B cell (primary cell): ENCODE results near the gene SIX1. TPM values are rescaled to one million over a fixed set of nuclear protein-coding genes. Genes with fewer than 3 reads are reported as not detected.

Experiments
- ATAC-seq: fragments of 200-7000 bp; cut with Tn5 transposase; one replicate; pipeline ENCODE4 v1.10.0; 2021; ENCODE audit warnings: low read depth, mild to moderate bottlenecking, moderate number of reproducible peaks, moderate library complexity
- CTCF ChIA-PET: fragments of 350-600 bp; sonication (Branson Sonifier 250); formaldehyde crosslinking; loops from one replicate; lab custom pipeline; 2021; ENCODE audit warnings: antibody characterized with exemption, inconsistent platforms; lab: Charles Lee
- POLR2A ChIA-PET: fragments of 350-600 bp; sonication (Branson Sonifier 250); formaldehyde crosslinking; loops from one replicate; lab custom pipeline; 2021; ENCODE audit warnings: antibody characterized with exemption; lab: Charles Lee
- DNase-seq: peaks from one replicate; pipeline ENCODE4 v3.0.0; 2013
- H2AFZ ChIP-seq: 2 replicates; pipeline ENCODE4 v1.6.1; 2012; ENCODE audit warnings: mild to moderate bottlenecking, low read depth, low read length; ENCODE audit not compliant: insufficient read depth, poor library complexity, severe bottlenecking
- H3K27ac ChIP-seq, 2 donors: 1 replicate in 1 of 2; 2 replicates in 1 of 2; pipeline ENCODE4 v1.5.1; 2012 to 2013; ENCODE audit warnings: low read length in 2 of 2, mild to moderate bottlenecking in 2 of 2, moderate library complexity in 1 of 2
- H3K27me3 ChIP-seq, 4 experiments: fragments of 200-600 bp in 1 of 4; sonication (generic) in 1 of 4; replicated peaks in 1 of 4; 1 replicate in 2 of 4; 2 replicates in 2 of 4; pipeline versions ENCODE4 v1.6.1 to v1.7.0; 2013 to 2016; ENCODE audit warnings: low read length in 3 of 4, mild to moderate bottlenecking in 2 of 4, mixed read lengths in 1 of 4, moderate library complexity in 1 of 4; ENCODE audit not compliant: insufficient read depth in 4 of 4, control insufficient read depth in 3 of 4; ENCODE audit errors: control extremely low read depth in 1 of 4
- H3K36me3 ChIP-seq, 2 experiments: replicated peaks in 1 of 2; 1 replicate in 1 of 2; 2 replicates in 1 of 2; pipeline versions ENCODE4 v1.6.1 to v1.7.1; 2013; ENCODE audit warnings: low read length in 1 of 2; ENCODE audit not compliant: insufficient read depth in 2 of 2, control insufficient read depth in 1 of 2; ENCODE audit errors: control extremely low read depth in 1 of 2, extremely low read depth in 1 of 2
- H3K4me1 ChIP-seq, 2 donors: fragments of 200-600 bp in 1 of 2; sonication (generic) in 1 of 2; 1 replicate in 1 of 2; 2 replicates in 1 of 2; pipeline versions ENCODE4 v1.5.1 to v1.6.1; 2013 to 2017; ENCODE audit warnings: low read length in 2 of 2; ENCODE audit not compliant: control insufficient read depth in 2 of 2, insufficient read depth in 2 of 2
- H3K4me2 ChIP-seq: replicated peaks from 2 replicates; pipeline ENCODE3; 2012; ENCODE audit warnings: mild to moderate bottlenecking, low read depth, low read length; ENCODE audit not compliant: poor library complexity, severe bottlenecking
- H3K4me3 ChIP-seq, 5 experiments: fragments of 200-600 bp in 1 of 5; sonication (generic) in 1 of 5; 1 replicate in 3 of 5; 2 replicates in 2 of 5; pipeline versions ENCODE4 v1.5.1 to v1.7.0; 2011 to 2016; ENCODE audit warnings: low read length in 4 of 5, mild to moderate bottlenecking in 4 of 5, low read depth in 2 of 5, control low read depth in 1 of 5, moderate library complexity in 1 of 5; ENCODE audit not compliant: insufficient read depth in 1 of 5; ENCODE audit errors: control extremely low read depth in 1 of 5, extremely low read depth in 1 of 5
- H3K79me2 ChIP-seq: fragments of 200-600 bp; sonication (generic); one replicate; pipeline ENCODE4 v1.6.0; 2016; ENCODE audit warnings: low read length; ENCODE audit not compliant: control insufficient read depth, insufficient read depth
- H3K9ac ChIP-seq: fragments of 200-600 bp; sonication (generic); 2 replicates; pipeline ENCODE4 v1.6.1; 2017; ENCODE audit warnings: mild to moderate bottlenecking, low read length, moderate library complexity
- H3K9me3 ChIP-seq, 3 donors: one replicate each; pipeline versions ENCODE4 v1.6.1 to v1.7.1; 2013; ENCODE audit warnings: low read length in 2 of 3; ENCODE audit not compliant: control insufficient read depth in 2 of 3, insufficient read depth in 1 of 3; ENCODE audit errors: control extremely low read depth in 1 of 3
- H4K20me1 ChIP-seq: 2 replicates; pipeline ENCODE4 v1.6.0; 2012; ENCODE audit warnings: mild to moderate bottlenecking, low read length; ENCODE audit not compliant: insufficient read depth, control insufficient read depth, poor library complexity, severe bottlenecking
- H3K27ac Mint-ChIP-seq: one replicate; pipeline ENCODE4 v1.8.0; 2021; ENCODE audit warnings: mixed read lengths
- H3K27me3 Mint-ChIP-seq: one replicate; pipeline ENCODE4 v1.8.0; 2021; ENCODE audit warnings: mixed read lengths
- H3K4me1 Mint-ChIP-seq: one replicate; pipeline ENCODE4 v1.8.0; 2021; ENCODE audit warnings: mixed read lengths
- H3K4me3 Mint-ChIP-seq: one replicate; pipeline ENCODE4 v1.8.0; 2021; ENCODE audit warnings: mixed read lengths
- H3K9me3 Mint-ChIP-seq: one replicate; pipeline ENCODE4 v1.8.0; 2022; ENCODE audit warnings: mixed read lengths; ENCODE audit not compliant: insufficient read depth
- EZH2 ChIP-seq: IDR thresholded peaks from 2 replicates; pipeline ENCODE4 v1.6.1; 2012; ENCODE audit warnings: borderline replicate concordance, low read depth, mild to moderate bottlenecking, moderate library complexity, low read length; ENCODE audit not compliant: insufficient read depth, poor library complexity, severe bottlenecking
- WGBS: methylation state at CpG from one replicate; pipeline ENCODE4 v1.1.5; 2013; ENCODE audit warnings: missing lambda C conversion rate; ENCODE audit not compliant: insufficient coverage; 5-methylcytosine and 5-hydroxymethylcytosine counted together
- intact Hi-C: fragments of 100-400 bp; cut with micrococcal nuclease; formaldehyde crosslinking; loops from one replicate; pipeline ENCODE4 v1.10.0; 2022
- polyA plus RNA-seq: library from polyadenylated mRNA; depleted of rRNA; stranded (reverse); fragments of >200 nt; gene quantifications from 2 replicates; pipeline ENCODE4 v1.2.3, GENCODE V29; 2012
- total RNA-seq, 2 donors: library from RNA; stranded (reverse); fragments of 120-200 nt in 1 of 2; gene quantifications; 1 replicate in 1 of 2; 2 replicates in 1 of 2; pipeline versions ENCODE4 v1.2.3 to v1.2.4, GENCODE V29; 2013 to 2022
- TF ChIP-seq, protein P1 (sequence below): fragments of 200-600 bp; IDR thresholded peaks from one replicate; pipeline ENCODE4 v1.8.0; 2022; ENCODE audit warnings: antibody characterized with exemption, mild to moderate bottlenecking

Gene SIX1
- total and polyA plus RNA-seq, 2 donors (not counting 1 experiment from before 2014, with no cell fraction given): 0.12 to 0.16 TPM

- Histone ChIP-seq H3K9ac (no peak overlapping the region), H3K36me3 (no peaks in the 10 kb centered on the region), H3K27ac (no peak overlapping the region), H3K27me3 (peaks cover 0 to 27% (median 17%) of the 10 kb centered on the region in 4 experiments), H2AFZ (no peak overlapping the region), H3K4me1 (no peaks in the 10 kb centered on the region), H3K9me3 (peaks cover 0 to 2% (median 0%) of the 10 kb centered on the region in 3 donors), H3K79me2 (no peaks in the 10 kb centered on the region), H3K4me2 (no peak overlapping the region), H3K4me3 (no peak overlapping the region), H4K20me1 (no peaks in the 10 kb centered on the region)
- H3K9me3 Mint-ChIP-seq: no peaks in the 10 kb centered on the region
- intact Hi-C loops: no loop called here
- no peak for DNase-seq
- no peak overlapping the region for H3K27ac Mint-ChIP-seq
- ChIA-PET POLR2A (no interaction called here), CTCF (no interaction called here)
- H3K4me3 Mint-ChIP-seq: no peak overlapping the region
- no CpG with 5 or more reads among the region's 3 CpGs for WGBS
- no peak for ATAC-seq
- peaks cover 40% of the 10 kb centered on the region for H3K27me3 Mint-ChIP-seq
- H3K4me1 Mint-ChIP-seq: no peaks in the 10 kb centered on the region
- TF ChIP-seq, protein P1, sequence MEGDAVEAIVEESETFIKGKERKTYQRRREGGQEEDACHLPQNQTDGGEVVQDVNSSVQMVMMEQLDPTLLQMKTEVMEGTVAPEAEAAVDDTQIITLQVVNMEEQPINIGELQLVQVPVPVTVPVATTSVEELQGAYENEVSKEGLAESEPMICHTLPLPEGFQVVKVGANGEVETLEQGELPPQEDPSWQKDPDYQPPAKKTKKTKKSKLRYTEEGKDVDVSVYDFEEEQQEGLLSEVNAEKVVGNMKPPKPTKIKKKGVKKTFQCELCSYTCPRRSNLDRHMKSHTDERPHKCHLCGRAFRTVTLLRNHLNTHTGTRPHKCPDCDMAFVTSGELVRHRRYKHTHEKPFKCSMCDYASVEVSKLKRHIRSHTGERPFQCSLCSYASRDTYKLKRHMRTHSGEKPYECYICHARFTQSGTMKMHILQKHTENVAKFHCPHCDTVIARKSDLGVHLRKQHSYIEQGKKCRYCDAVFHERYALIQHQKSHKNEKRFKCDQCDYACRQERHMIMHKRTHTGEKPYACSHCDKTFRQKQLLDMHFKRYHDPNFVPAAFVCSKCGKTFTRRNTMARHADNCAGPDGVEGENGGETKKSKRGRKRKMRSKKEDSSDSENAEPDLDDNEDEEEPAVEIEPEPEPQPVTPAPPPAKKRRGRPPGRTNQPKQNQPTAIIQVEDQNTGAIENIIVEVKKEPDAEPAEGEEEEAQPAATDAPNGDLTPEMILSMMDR: no peak
- TF ChIP-seq EZH2: no peak
Observed at GRCh38 chr14:60665177-60665550, 15.9 kb upstream of the SIX1 start.

GRCh38 chr14:60662982-60663381, 13.7 kb upstream of the SIX1 start:
- H3K4me1 Mint-ChIP-seq: peaks cover 5% of the 10 kb centered on the region
- peaks cover 5 to 9% of the 10 kb centered on the region in 2 donors for H3K4me1 ChIP-seq
- H3K79me2 ChIP-seq: no peaks in the 10 kb centered on the region
- no peak overlapping the region for H3K4me3 ChIP-seq
- H3K4me2 ChIP-seq: no peak overlapping the region
- peaks cover 51% of the 10 kb centered on the region for H3K27me3 Mint-ChIP-seq
- H3K27ac ChIP-seq: no peak overlapping the region
- H4K20me1 ChIP-seq: no peaks in the 10 kb centered on the region
- no peak overlapping the region for H3K9ac ChIP-seq
- DNase-seq (no peak), ATAC-seq (no peak)
- H3K27me3 ChIP-seq: peaks cover 3 to 45% (median 34%) of the 10 kb centered on the region in 4 experiments
- POLR2A ChIA-PET: no interaction called here
- no CpG with 5 or more reads among the region's 1 CpG for WGBS
- H3K27ac Mint-ChIP-seq: no peak overlapping the region
- no peak overlapping the region for H2AFZ ChIP-seq
- CTCF ChIA-PET: no interaction called here
- H3K9me3 ChIP-seq: peaks cover 0 to 5% (median 3%) of the 10 kb centered on the region in 3 donors
- intact Hi-C loops: no loop called here
- no peaks in the 10 kb centered on the region for H3K9me3 Mint-ChIP-seq
- TF ChIP-seq, protein P1: no peak
- no peak for TF ChIP-seq EZH2
- H3K4me3 Mint-ChIP-seq: no peak overlapping the region
- H3K36me3 ChIP-seq: no peaks in the 10 kb centered on the region
